ENCODE results near the gene GPS2. TPM values are rescaled to one million over a fixed set of nuclear protein-coding genes. Genes with fewer than 3 reads are reported as not detected.

Gene GPS2
- total and polyA plus RNA-seq, 10 of the 15 experiments (the other 5 are each of a cell fraction or from before 2014, with no cell fraction given) = 10.2 to 96.4 (median 42.5) TPM

DNA sequence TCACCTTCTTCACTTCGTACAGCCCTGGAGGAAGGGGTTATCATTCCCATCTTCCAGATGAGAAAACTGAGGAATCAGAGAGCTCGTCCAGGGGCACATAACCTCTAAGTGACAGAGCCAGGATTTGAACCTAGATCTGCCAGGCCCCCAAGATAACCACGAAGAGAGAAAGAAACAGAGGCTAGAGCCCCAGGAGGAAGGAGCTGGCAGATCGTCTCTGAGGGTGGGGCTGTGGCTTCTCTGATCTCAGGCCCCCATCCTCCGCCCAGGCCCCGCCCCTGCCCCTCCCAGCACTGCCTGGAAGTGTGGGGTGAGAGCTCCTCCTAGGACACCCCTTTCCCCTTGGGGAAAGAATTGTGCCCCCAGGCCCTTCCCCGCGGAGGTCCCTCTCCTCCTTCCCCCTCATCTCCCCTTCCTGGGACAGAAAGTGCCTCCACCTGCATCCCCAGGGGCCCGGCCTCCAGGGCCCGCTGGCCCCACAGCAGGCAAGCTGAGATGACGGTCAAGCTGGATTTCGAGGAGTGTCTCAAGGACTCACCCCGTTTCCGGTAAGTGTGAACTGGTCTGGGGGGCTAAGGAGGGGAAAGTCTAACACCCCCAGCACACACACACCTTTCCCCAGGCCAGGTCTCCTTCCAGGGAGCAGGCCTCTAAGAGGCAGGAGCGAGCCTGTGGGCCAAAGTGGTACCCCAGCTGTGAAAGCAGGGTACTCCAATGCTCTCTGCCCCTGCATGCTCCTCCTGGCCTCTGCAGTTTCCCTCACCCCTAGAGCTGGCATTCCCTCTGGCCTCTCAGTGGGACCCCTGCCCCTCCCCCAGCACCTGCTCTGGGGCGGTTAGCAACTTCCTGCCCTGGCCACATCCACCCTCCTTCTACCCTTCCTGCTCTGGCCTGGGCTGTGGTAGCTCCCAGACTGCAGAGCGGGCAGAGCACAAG lies 21.3 kb upstream of the GPS2 start, which contains the start of gene ACAP1 (continued):
- TF ChIP-seq CBX3 (IDR thresholded peaks at IDR 0.05; ENCODE audit: borderline replicate concordance, low read depth) (no peak), EGR1 (IDR thresholded peaks at IDR 0.05; ENCODE audit: borderline replicate concordance in 1 of 2, low read depth in 2 of 2, low read length in 2 of 2) (0 out of 3 replicates have a peak, but pooled peaks of 1 of the 2 experiments have one; percentile 3), TCF3 (IDR thresholded peaks at IDR 0.05; ENCODE audit: borderline replicate concordance, insufficient read depth, low read depth, low read length) (no peak), SIN3A (IDR thresholded peaks at IDR 0.05; ENCODE audit: low read depth, low read length) (no peak), ZNF384 (IDR thresholded peaks at IDR 0.05; ENCODE audit: borderline replicate concordance, low read depth, low read length) (0 out of 2 replicates have a peak, but pooled peaks have one; percentile 3), SMC3 (IDR thresholded peaks at IDR 0.05; ENCODE audit: borderline replicate concordance, low read length) (no peak), ZNF24 (IDR thresholded peaks at IDR 0.05) (no peak), ZNF274 (IDR thresholded peaks at IDR 0.05; ENCODE audit: insufficient read depth, insufficient read length) (no peak), ZNF622 (IDR thresholded peaks at IDR 0.05) (no peak)
- TF ChIP-seq, protein P1, sequence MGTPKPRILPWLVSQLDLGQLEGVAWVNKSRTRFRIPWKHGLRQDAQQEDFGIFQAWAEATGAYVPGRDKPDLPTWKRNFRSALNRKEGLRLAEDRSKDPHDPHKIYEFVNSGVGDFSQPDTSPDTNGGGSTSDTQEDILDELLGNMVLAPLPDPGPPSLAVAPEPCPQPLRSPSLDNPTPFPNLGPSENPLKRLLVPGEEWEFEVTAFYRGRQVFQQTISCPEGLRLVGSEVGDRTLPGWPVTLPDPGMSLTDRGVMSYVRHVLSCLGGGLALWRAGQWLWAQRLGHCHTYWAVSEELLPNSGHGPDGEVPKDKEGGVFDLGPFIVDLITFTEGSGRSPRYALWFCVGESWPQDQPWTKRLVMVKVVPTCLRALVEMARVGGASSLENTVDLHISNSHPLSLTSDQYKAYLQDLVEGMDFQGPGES (IDR thresholded peaks at IDR 0.05) = no peak
- TF ChIP-seq, protein P2, sequence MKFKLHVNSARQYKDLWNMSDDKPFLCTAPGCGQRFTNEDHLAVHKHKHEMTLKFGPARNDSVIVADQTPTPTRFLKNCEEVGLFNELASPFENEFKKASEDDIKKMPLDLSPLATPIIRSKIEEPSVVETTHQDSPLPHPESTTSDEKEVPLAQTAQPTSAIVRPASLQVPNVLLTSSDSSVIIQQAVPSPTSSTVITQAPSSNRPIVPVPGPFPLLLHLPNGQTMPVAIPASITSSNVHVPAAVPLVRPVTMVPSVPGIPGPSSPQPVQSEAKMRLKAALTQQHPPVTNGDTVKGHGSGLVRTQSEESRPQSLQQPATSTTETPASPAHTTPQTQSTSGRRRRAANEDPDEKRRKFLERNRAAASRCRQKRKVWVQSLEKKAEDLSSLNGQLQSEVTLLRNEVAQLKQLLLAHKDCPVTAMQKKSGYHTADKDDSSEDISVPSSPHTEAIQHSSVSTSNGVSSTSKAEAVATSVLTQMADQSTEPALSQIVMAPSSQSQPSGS (IDR thresholded peaks at IDR 0.05; ENCODE audit: low read length) = no peak
- TF ChIP-seq, protein P3, sequence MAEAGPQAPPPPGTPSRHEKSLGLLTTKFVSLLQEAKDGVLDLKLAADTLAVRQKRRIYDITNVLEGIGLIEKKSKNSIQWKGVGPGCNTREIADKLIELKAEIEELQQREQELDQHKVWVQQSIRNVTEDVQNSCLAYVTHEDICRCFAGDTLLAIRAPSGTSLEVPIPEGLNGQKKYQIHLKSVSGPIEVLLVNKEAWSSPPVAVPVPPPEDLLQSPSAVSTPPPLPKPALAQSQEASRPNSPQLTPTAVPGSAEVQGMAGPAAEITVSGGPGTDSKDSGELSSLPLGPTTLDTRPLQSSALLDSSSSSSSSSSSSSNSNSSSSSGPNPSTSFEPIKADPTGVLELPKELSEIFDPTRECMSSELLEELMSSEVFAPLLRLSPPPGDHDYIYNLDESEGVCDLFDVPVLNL (IDR thresholded peaks at IDR 0.05; ENCODE audit: low read depth, low read length) = no peak
- TF ChIP-seq, protein P4, sequence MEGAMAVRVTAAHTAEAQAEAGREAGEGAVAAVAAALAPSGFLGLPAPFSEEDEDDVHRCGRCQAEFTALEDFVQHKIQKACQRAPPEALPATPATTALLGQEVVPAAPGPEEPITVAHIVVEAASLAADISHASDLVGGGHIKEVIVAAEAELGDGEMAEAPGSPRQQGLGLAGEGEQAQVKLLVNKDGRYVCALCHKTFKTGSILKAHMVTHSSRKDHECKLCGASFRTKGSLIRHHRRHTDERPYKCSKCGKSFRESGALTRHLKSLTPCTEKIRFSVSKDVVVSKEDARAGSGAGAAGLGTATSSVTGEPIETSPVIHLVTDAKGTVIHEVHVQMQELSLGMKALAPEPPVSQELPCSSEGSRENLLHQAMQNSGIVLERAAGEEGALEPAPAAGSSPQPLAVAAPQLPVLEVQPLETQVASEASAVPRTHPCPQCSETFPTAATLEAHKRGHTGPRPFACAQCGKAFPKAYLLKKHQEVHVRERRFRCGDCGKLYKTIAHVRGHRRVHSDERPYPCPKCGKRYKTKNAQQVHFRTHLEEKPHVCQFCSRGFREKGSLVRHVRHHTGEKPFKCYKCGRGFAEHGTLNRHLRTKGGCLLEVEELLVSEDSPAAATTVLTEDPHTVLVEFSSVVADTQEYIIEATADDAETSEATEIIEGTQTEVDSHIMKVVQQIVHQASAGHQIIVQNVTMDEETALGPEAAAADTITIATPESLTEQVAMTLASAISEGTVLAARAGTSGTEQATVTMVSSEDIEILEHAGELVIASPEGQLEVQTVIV (IDR thresholded peaks at IDR 0.05; ENCODE audit: borderline replicate concordance, partially characterized antibody) = no peak
- TF ChIP-seq, protein P5, sequence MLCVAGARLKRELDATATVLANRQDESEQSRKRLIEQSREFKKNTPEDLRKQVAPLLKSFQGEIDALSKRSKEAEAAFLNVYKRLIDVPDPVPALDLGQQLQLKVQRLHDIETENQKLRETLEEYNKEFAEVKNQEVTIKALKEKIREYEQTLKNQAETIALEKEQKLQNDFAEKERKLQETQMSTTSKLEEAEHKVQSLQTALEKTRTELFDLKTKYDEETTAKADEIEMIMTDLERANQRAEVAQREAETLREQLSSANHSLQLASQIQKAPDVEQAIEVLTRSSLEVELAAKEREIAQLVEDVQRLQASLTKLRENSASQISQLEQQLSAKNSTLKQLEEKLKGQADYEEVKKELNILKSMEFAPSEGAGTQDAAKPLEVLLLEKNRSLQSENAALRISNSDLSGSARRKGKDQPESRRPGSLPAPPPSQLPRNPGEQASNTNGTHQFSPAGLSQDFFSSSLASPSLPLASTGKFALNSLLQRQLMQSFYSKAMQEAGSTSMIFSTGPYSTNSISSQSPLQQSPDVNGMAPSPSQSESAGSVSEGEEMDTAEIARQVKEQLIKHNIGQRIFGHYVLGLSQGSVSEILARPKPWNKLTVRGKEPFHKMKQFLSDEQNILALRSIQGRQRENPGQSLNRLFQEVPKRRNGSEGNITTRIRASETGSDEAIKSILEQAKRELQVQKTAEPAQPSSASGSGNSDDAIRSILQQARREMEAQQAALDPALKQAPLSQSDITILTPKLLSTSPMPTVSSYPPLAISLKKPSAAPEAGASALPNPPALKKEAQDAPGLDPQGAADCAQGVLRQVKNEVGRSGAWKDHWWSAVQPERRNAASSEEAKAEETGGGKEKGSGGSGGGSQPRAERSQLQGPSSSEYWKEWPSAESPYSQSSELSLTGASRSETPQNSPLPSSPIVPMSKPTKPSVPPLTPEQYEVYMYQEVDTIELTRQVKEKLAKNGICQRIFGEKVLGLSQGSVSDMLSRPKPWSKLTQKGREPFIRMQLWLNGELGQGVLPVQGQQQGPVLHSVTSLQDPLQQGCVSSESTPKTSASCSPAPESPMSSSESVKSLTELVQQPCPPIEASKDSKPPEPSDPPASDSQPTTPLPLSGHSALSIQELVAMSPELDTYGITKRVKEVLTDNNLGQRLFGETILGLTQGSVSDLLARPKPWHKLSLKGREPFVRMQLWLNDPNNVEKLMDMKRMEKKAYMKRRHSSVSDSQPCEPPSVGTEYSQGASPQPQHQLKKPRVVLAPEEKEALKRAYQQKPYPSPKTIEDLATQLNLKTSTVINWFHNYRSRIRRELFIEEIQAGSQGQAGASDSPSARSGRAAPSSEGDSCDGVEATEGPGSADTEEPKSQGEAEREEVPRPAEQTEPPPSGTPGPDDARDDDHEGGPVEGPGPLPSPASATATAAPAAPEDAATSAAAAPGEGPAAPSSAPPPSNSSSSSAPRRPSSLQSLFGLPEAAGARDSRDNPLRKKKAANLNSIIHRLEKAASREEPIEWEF (IDR thresholded peaks at IDR 0.05; ENCODE audit: insufficient replicate concordance, low read depth, low read length) = no peak
- TF ChIP-seq, protein P6, sequence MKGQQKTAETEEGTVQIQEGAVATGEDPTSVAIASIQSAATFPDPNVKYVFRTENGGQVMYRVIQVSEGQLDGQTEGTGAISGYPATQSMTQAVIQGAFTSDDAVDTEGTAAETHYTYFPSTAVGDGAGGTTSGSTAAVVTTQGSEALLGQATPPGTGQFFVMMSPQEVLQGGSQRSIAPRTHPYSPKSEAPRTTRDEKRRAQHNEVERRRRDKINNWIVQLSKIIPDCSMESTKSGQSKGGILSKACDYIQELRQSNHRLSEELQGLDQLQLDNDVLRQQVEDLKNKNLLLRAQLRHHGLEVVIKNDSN (IDR thresholded peaks at IDR 0.05; ENCODE audit: borderline replicate concordance, extremely low read length, insufficient read depth, low read depth, low read length) = no peak

All from GM12878 (cell line).